ENCODE measurements around the gene KIR2DL1. TPM values are rescaled to one million over a fixed set of nuclear protein-coding genes. Genes with fewer than 3 reads are reported as not detected.
"Not testable (repeated sequence)": the region's sequence is repeated elsewhere in the genome, so short reads cannot be mapped to it uniquely, and the experiment has no call there.

KIR2DL1 gene
- not detected in 2 replicates for total RNA-seq

- H3K36me3 ChIP-seq (ENCODE audit: control insufficient read depth, insufficient read depth, low read length); H3K27me3 ChIP-seq (ENCODE audit: control insufficient read depth, insufficient read depth, low read length); FAIRE-seq; DNase-seq (ENCODE audit: low read depth); H3K4me3 ChIP-seq (ENCODE audit: low read depth, low read length): not testable (repeated sequence)
Observed at GRCh38 chr19:54769646-54770045, at the start of gene KIR2DL1. Gene KIR2DL1, plus strand, starts transcription at chr19:54769793. Its CDS starts 58 bp downstream, at chr19:54769851.

GRCh38 chr19:54724142-54724541 is 45.5 kb upstream of the KIR2DL1 start, which contains the start of gene KIR3DL3:
Gene KIR3DL3, plus strand, starts transcription at chr19:54724442. Its CDS starts 55 bp downstream, at chr19:54724497.
- no peak for TF ChIP-seq CTCF (IDR thresholded peaks at IDR 0.05; ENCODE audit: insufficient read depth, low read length, severe bottlenecking)
- no peak for FAIRE-seq
- H3K36me3 ChIP-seq (ENCODE audit: control insufficient read depth, insufficient read depth, low read length): no peaks in the 10 kb centered on the region
- no peak for DNase-seq (ENCODE audit: low read depth)
- no peaks in the 10 kb centered on the region for H3K27me3 ChIP-seq (ENCODE audit: control insufficient read depth, insufficient read depth, low read length)
- no peak within 1 kb of the TSS for H3K4me3 ChIP-seq (ENCODE audit: low read depth, low read length)

GRCh38 chr19:54724644-54725043 is 44.9 kb upstream of the KIR2DL1 start:
- Histone ChIP-seq H3K36me3 (ENCODE audit: control insufficient read depth, insufficient read depth, low read length) (no peaks in the 10 kb centered on the region), H3K27me3 (ENCODE audit: control insufficient read depth, insufficient read depth, low read length) (no peaks in the 10 kb centered on the region), H3K4me3 (ENCODE audit: low read depth, low read length) (no peak overlapping the region)
- no peak for FAIRE-seq
- DNase-seq (ENCODE audit: low read depth): no peak
- no peak for TF ChIP-seq CTCF (IDR thresholded peaks at IDR 0.05; ENCODE audit: insufficient read depth, low read length, severe bottlenecking)

GRCh38 chr19:54725321-54725720 is 44.3 kb upstream of the KIR2DL1 start:
- no peak for FAIRE-seq
- Histone ChIP-seq H3K36me3 (ENCODE audit: control insufficient read depth, insufficient read depth, low read length) (no peaks in the 10 kb centered on the region), H3K4me3 (ENCODE audit: low read depth, low read length) (no peak overlapping the region), H3K27me3 (ENCODE audit: control insufficient read depth, insufficient read depth, low read length) (no peaks in the 10 kb centered on the region)
- TF ChIP-seq CTCF (IDR thresholded peaks at IDR 0.05; ENCODE audit: insufficient read depth, low read length, severe bottlenecking): no peak
- DNase-seq (ENCODE audit: low read depth): no peak

GRCh38 chr19:54727562-54727961 is 42.0 kb upstream of the KIR2DL1 start:
- no peaks in the 10 kb centered on the region for H3K27me3 ChIP-seq (ENCODE audit: control insufficient read depth, insufficient read depth, low read length)
- FAIRE-seq: peak; percentile 28
- no peak for DNase-seq (ENCODE audit: low read depth)
- no peak for TF ChIP-seq CTCF (IDR thresholded peaks at IDR 0.05; ENCODE audit: insufficient read depth, low read length, severe bottlenecking)
- H3K36me3 ChIP-seq (ENCODE audit: control insufficient read depth, insufficient read depth, low read length): no peaks in the 10 kb centered on the region
- H3K4me3 ChIP-seq (ENCODE audit: low read depth, low read length): no peak overlapping the region

- FAIRE-seq (no peak), DNase-seq (ENCODE audit: low read depth) (no peak)
- Histone ChIP-seq H3K4me3 (ENCODE audit: low read depth, low read length) (no peak overlapping the region), H3K27me3 (ENCODE audit: control insufficient read depth, insufficient read depth, low read length) (no peaks in the 10 kb centered on the region), H3K36me3 (ENCODE audit: control insufficient read depth, insufficient read depth, low read length) (no peaks in the 10 kb centered on the region)
- TF ChIP-seq CTCF (IDR thresholded peaks at IDR 0.05; ENCODE audit: insufficient read depth, low read length, severe bottlenecking): no peak
Observed at GRCh38 chr19:54728167-54728566, 41.4 kb upstream of the KIR2DL1 start.

All from bronchial epithelial cell (primary cell).